SK-N-SH (cell line): ENCODE measurements around the gene NDUFAF4. TPM values are rescaled to one million over a fixed set of nuclear protein-coding genes. Genes with fewer than 3 reads are reported as not detected.

ENCODE experiments used
- CTCF ChIA-PET: fragments of 300-600, 350-600 bp; formaldehyde crosslinking; extraction: SDS; loops from one replicate; lab custom pipeline; 2021; lab: Yijun Ruan, JAX
- POLR2A ChIA-PET: fragments of 350-600 bp; sonication (Branson Sonifier 250); formaldehyde crosslinking; extraction: SDS; loops from one replicate; lab custom pipeline; 2020; ENCODE audit warnings: antibody characterized with exemption, inconsistent platforms; lab: Yijun Ruan, JAX
- DNase-seq: peaks from one replicate; pipeline ENCODE4 v3.0.0; 2012
- H2AFZ ChIP-seq: fragments of 200-600 bp; sonication (generic); 2 replicates; pipeline ENCODE4 v1.8.1; 2016; ENCODE audit warnings: antibody characterized with exemption, mild to moderate bottlenecking, low read depth
- H3F3A ChIP-seq: fragments of 200-600 bp; sonication (generic); replicated peaks from 2 replicates; pipeline ENCODE3; 2016; ENCODE audit warnings: antibody characterized with exemption, mild to moderate bottlenecking; ENCODE audit not compliant: insufficient read depth
- H3K27ac ChIP-seq, 2 experiments: fragments of 200-500 bp in 1 of 2; fragments of 200-600 bp in 1 of 2; sonication (Bioruptor generic) in 1 of 2; sonication (generic), shearing (Covaris generic) in 1 of 2; 2 replicates each; pipeline versions ENCODE4 v1.5.1 to v1.6.1; 2014 to 2016; ENCODE audit warnings: low read depth in 2 of 2, inconsistent platforms in 1 of 2, low read length in 1 of 2, mild to moderate bottlenecking in 1 of 2, mixed read lengths in 1 of 2
- H3K27me3 ChIP-seq: fragments of 200-600 bp; sonication (generic), shearing (Covaris generic); 2 replicates; pipeline ENCODE4 v1.6.1; 2016; ENCODE audit warnings: mixed run types; ENCODE audit not compliant: insufficient read depth
- H3K36me3 ChIP-seq, 2 experiments: fragments of 200-500 bp in 1 of 2; fragments of 200-600 bp in 1 of 2; sonication (Bioruptor generic) in 1 of 2; sonication (generic) in 1 of 2; replicated peaks in 1 of 2; 2 replicates each; pipeline versions ENCODE3 to v1.5.1; 2014 to 2016; ENCODE audit warnings: low read length in 1 of 2, mild to moderate bottlenecking in 1 of 2; ENCODE audit not compliant: insufficient read depth in 2 of 2, control insufficient read depth in 1 of 2
- H3K4me1 ChIP-seq, 2 experiments: fragments of 200-500 bp in 1 of 2; fragments of 200-600 bp in 1 of 2; sonication (Bioruptor generic) in 1 of 2; sonication (generic), shearing (Covaris generic) in 1 of 2; 2 replicates each; pipeline versions ENCODE4 v1.5.1 to v1.6.1; 2014 to 2016; ENCODE audit warnings: low read depth in 1 of 2, low read length in 1 of 2, mixed run types in 1 of 2; ENCODE audit not compliant: insufficient read depth in 2 of 2, control insufficient read depth in 1 of 2
- H3K4me2 ChIP-seq: fragments of 200-600 bp; sonication (generic), shearing (Covaris generic); 2 replicates; pipeline ENCODE4 v1.6.1; 2017; ENCODE audit warnings: mixed run types
- H3K4me3 ChIP-seq, 2 experiments: fragments of 200-500 bp in 1 of 2; fragments of 200-600 bp in 1 of 2; sonication (Bioruptor generic) in 1 of 2; sonication (generic), shearing (Covaris generic) in 1 of 2; 2 replicates each; pipeline versions ENCODE4 v1.5.1 to v1.8.1; 2014 to 2016; ENCODE audit warnings: low read depth in 2 of 2, inconsistent platforms in 1 of 2, low read length in 1 of 2, mild to moderate bottlenecking in 1 of 2, mixed read lengths in 1 of 2, moderate library complexity in 1 of 2
- H3K79me2 ChIP-seq: fragments of 200-600 bp; sonication (generic); 2 replicates; pipeline ENCODE4 v1.8.1; 2017; ENCODE audit warnings: mild to moderate bottlenecking; ENCODE audit not compliant: insufficient read depth
- H3K9ac ChIP-seq: fragments of 200-600 bp; sonication (generic); 2 replicates; pipeline ENCODE4 v1.6.1; 2017; ENCODE audit warnings: mixed run types
- H3K9me2 ChIP-seq: fragments of 200-600 bp; sonication (generic); 2 replicates; pipeline ENCODE4 v1.6.1; 2017; ENCODE audit warnings: mixed run types
- H3K9me3 ChIP-seq: fragments of 200-600 bp; sonication (generic); 2 replicates; pipeline ENCODE4 v1.6.1; 2017; ENCODE audit warnings: mixed run types, mild to moderate bottlenecking, moderate library complexity
- H4K20me1 ChIP-seq: fragments of 200-600 bp; sonication (generic); 2 replicates; pipeline ENCODE4 v1.6.1; 2017; ENCODE audit warnings: mild to moderate bottlenecking, mixed run types; ENCODE audit not compliant: insufficient read depth
- EP300 ChIP-seq, 2 experiments: IDR thresholded peaks; 2 replicates each; pipeline versions ENCODE4 v1.4.0 to v1.6.1; 2012; ENCODE audit warnings: borderline replicate concordance in 1 of 2, low read depth in 1 of 2, low read length in 1 of 2
- EZH2phosphoT487 ChIP-seq: fragments of 200-600 bp; sonication (generic); IDR thresholded peaks from 2 replicates; pipeline ENCODE4 v1.6.1; 2017; ENCODE audit warnings: low read depth, mixed run types, mild to moderate bottlenecking, antibody characterized with exemption, moderate library complexity, borderline replicate concordance
- FOSL2 ChIP-seq: IDR thresholded peaks from 2 replicates; pipeline ENCODE4 v1.4.0; 2012; ENCODE audit warnings: low read depth, mild to moderate bottlenecking, moderate library complexity, borderline replicate concordance
- FOXJ3 ChIP-seq: sonication (generic); formaldehyde crosslinking; IDR thresholded peaks from 2 replicates; pipeline ENCODE4 v1.5.1; 2020; ENCODE audit warnings: mild to moderate bottlenecking, missing genetic modification reagents
- GATA2 ChIP-seq: sonication (generic); formaldehyde crosslinking; IDR thresholded peaks from 2 replicates; pipeline ENCODE4 v1.5.0; 2020; ENCODE audit warnings: mild to moderate bottlenecking, missing genetic modification reagents
- MXI1 ChIP-seq: IDR thresholded peaks from 2 replicates; pipeline ENCODE4 v1.6.1; 2012; ENCODE audit warnings: mild to moderate bottlenecking, low read depth, low read length, improper control_type of control experiment
- NRF1 ChIP-seq: IDR thresholded peaks from 2 replicates; pipeline ENCODE4 v1.6.1; 2012; ENCODE audit warnings: low read depth, mild to moderate bottlenecking, low read length
- POLR2AphosphoS5 ChIP-seq: IDR thresholded peaks from 2 replicates; pipeline ENCODE4 v1.6.1; 2012; ENCODE audit warnings: low read depth, low read length
- RCOR1 ChIP-seq: fragments of 150-350 bp; IDR thresholded peaks from 2 replicates; pipeline ENCODE4 v1.6.1; 2017; ENCODE audit warnings: antibody characterized with exemption, low read length
- RFX5 ChIP-seq: IDR thresholded peaks from 2 replicates; pipeline ENCODE4 v1.6.1; 2012; ENCODE audit warnings: mild to moderate bottlenecking, improper control_type of control experiment, low read length
- TAF1 ChIP-seq: IDR thresholded peaks from 2 replicates; pipeline ENCODE4 v1.6.1; 2012; ENCODE audit warnings: low read depth, mild to moderate bottlenecking, low read length, moderate library complexity, borderline replicate concordance
- TCF12 ChIP-seq: IDR thresholded peaks from 2 replicates; pipeline ENCODE4 v1.4.0; 2012
- TEAD4 ChIP-seq: IDR thresholded peaks from 2 replicates; pipeline ENCODE4 v1.4.0; 2012; ENCODE audit warnings: mild to moderate bottlenecking, borderline replicate concordance; ENCODE audit not compliant: insufficient read depth
- WGBS: methylation state at CpG from one replicate; pipeline ENCODE4 v1.1.6; 2017; ENCODE audit warnings: low lambda C conversion rate; 5-methylcytosine and 5-hydroxymethylcytosine counted together
- polyA plus RNA-seq, 3 experiments: library from polyadenylated mRNA; depleted of rRNA; stranded (reverse); fragments of >200 nt; gene quantifications; 2 replicates each; pipeline ENCODE4 v1.2.3, GENCODE V29; 2012
- TF ChIP-seq, protein P1 (sequence below): IDR thresholded peaks from 2 replicates; pipeline ENCODE4 v1.6.1; 2012; ENCODE audit warnings: mild to moderate bottlenecking, low read depth, low read length, moderate library complexity
- TF ChIP-seq, protein P2 (sequence below): fragments of 200-600 bp; sonication (generic); IDR thresholded peaks from 2 replicates; pipeline ENCODE4 v1.6.1; 2017; ENCODE audit warnings: antibody characterized with exemption, mild to moderate bottlenecking, moderate library complexity
- TF ChIP-seq, protein P3 (sequence below): IDR thresholded peaks from 2 replicates; pipeline ENCODE4 v1.4.0; 2012; ENCODE audit warnings: low read depth

The NDUFAF4 gene
- polyA plus RNA-seq, 1 of the 3 experiments (the other 2 are of a cell fraction): 16.7 TPM

DNA sequence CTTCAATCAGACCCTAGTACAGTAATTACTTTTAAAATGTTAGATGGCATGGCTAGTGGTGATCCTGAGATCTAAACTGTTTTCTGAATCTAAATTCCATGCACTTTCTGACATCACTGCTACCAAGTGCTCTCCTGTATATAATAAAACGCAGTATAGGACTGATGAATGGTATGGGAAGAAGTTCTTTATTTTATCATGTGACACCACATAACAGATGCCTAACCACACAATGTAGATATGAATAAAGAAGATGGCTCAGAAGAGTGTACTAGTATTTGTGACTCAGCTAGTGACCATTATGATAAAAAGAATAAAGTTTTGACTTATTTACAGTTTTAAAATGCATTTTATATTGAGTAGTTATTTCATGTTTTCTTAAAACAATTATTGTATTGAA, 8.5 kb downstream of the NDUFAF4 start:
- H3K4me2 ChIP-seq: no peak overlapping the region
- H3K4me1 ChIP-seq: no peaks in the 10 kb centered on the region
- H3K36me3 ChIP-seq: peaks cover 32 to 44% of the 10 kb centered on the region in 2 experiments
- TF ChIP-seq, protein P1, sequence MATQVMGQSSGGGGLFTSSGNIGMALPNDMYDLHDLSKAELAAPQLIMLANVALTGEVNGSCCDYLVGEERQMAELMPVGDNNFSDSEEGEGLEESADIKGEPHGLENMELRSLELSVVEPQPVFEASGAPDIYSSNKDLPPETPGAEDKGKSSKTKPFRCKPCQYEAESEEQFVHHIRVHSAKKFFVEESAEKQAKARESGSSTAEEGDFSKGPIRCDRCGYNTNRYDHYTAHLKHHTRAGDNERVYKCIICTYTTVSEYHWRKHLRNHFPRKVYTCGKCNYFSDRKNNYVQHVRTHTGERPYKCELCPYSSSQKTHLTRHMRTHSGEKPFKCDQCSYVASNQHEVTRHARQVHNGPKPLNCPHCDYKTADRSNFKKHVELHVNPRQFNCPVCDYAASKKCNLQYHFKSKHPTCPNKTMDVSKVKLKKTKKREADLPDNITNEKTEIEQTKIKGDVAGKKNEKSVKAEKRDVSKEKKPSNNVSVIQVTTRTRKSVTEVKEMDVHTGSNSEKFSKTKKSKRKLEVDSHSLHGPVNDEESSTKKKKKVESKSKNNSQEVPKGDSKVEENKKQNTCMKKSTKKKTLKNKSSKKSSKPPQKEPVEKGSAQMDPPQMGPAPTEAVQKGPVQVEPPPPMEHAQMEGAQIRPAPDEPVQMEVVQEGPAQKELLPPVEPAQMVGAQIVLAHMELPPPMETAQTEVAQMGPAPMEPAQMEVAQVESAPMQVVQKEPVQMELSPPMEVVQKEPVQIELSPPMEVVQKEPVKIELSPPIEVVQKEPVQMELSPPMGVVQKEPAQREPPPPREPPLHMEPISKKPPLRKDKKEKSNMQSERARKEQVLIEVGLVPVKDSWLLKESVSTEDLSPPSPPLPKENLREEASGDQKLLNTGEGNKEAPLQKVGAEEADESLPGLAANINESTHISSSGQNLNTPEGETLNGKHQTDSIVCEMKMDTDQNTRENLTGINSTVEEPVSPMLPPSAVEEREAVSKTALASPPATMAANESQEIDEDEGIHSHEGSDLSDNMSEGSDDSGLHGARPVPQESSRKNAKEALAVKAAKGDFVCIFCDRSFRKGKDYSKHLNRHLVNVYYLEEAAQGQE: no peak
- TF ChIP-seq GATA2 (CRISPR knock-in tag): no peak
- no peak for TF ChIP-seq RFX5
- no peak for TF ChIP-seq MXI1
- TF ChIP-seq, protein P2, sequence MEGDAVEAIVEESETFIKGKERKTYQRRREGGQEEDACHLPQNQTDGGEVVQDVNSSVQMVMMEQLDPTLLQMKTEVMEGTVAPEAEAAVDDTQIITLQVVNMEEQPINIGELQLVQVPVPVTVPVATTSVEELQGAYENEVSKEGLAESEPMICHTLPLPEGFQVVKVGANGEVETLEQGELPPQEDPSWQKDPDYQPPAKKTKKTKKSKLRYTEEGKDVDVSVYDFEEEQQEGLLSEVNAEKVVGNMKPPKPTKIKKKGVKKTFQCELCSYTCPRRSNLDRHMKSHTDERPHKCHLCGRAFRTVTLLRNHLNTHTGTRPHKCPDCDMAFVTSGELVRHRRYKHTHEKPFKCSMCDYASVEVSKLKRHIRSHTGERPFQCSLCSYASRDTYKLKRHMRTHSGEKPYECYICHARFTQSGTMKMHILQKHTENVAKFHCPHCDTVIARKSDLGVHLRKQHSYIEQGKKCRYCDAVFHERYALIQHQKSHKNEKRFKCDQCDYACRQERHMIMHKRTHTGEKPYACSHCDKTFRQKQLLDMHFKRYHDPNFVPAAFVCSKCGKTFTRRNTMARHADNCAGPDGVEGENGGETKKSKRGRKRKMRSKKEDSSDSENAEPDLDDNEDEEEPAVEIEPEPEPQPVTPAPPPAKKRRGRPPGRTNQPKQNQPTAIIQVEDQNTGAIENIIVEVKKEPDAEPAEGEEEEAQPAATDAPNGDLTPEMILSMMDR: no peak
- TF ChIP-seq RCOR1: no peak
- TF ChIP-seq TAF1: no peak
- TF ChIP-seq TEAD4: no peak
- TF ChIP-seq NRF1: no peak
- no peak for TF ChIP-seq EZH2phosphoT487
- no peak for TF ChIP-seq TCF12
- no peak for TF ChIP-seq FOSL2
- no peak for TF ChIP-seq EP300 (IDR thresholded peaks at IDR 0.05; ENCODE audit: borderline replicate concordance in 1 of 2, low read depth in 1 of 2, low read length in 1 of 2)
- TF ChIP-seq POLR2AphosphoS5: no peak
- no peak for TF ChIP-seq FOXJ3 (CRISPR knock-in tag)
- TF ChIP-seq, protein P3, sequence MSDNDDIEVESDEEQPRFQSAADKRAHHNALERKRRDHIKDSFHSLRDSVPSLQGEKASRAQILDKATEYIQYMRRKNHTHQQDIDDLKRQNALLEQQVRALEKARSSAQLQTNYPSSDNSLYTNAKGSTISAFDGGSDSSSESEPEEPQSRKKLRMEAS: no peak
- H3K27me3 ChIP-seq: no peaks in the 10 kb centered on the region
- H2AFZ ChIP-seq: no peak overlapping the region
- H3K9me2 ChIP-seq: no peaks in the 10 kb centered on the region
- 7% methylated on average over 1 of the region's 1 CpG for WGBS
- DNase-seq: no peak
- H3K4me3 ChIP-seq: no peak overlapping the region
- H3F3A ChIP-seq: no peaks in the 10 kb centered on the region
- H4K20me1 ChIP-seq: no peaks in the 10 kb centered on the region
- H3K27ac ChIP-seq: no peak overlapping the region
- no peaks in the 10 kb centered on the region for H3K9me3 ChIP-seq
- H3K9ac ChIP-seq: no peak overlapping the region
- peaks cover 6% of the 10 kb centered on the region; the same call in 1 of the 2 replicates for H3K79me2 ChIP-seq
- ChIA-PET POLR2A (no interaction called here), CTCF (no interaction called here)
